GM12878 (cell line): ENCODE measurements around the gene FRS3. TPM values are rescaled to one million over a fixed set of nuclear protein-coding genes. Genes with fewer than 3 reads are reported as not detected.
A peak's percentile ranks its signal among the peaks of the same experiment; 100 is the strongest.

Experiments
- ATAC-seq: fragments of 200-7000 bp; cut with Tn5 transposase; 3 replicates; pipeline ENCODE4 v1.9.1; 2020; ENCODE audit warnings: mild to moderate bottlenecking, moderate library complexity
- BruUV-seq: library from RNA; stranded (reverse); fragments of 400-500 nt; replicated peaks from 2 replicates; lab custom pipeline; 2021; lab: Mats Ljungman, UMichigan
- CTCF ChIA-PET: fragments of 300-600 bp; sonication (Branson Sonifier 250); formaldehyde crosslinking; extraction: SDS; loops from one replicate; lab custom pipeline; 2021; ENCODE audit warnings: inconsistent platforms; lab: Yijun Ruan, JAX
- POLR2A ChIA-PET: fragments of 350-600 bp; formaldehyde crosslinking; extraction: SDS; loops from one replicate; lab custom pipeline; 2021; ENCODE audit warnings: inconsistent platforms; lab: Charles Lee
- RAD21 ChIA-PET: fragments of 300-600 bp; sonication (Branson Sonifier 250); formaldehyde crosslinking; loops from one replicate; lab custom pipeline; 2023; ENCODE audit warnings: antibody characterized with exemption; ENCODE audit not compliant: unreplicated experiment; lab: Charles Lee
- SMC1A ChIA-PET: fragments of 300-600 bp; sonication (Branson Sonifier 250); formaldehyde crosslinking; loops from one replicate; lab custom pipeline; 2023; ENCODE audit not compliant: unreplicated experiment, uncharacterized antibody; lab: Charles Lee
- DNase-seq: peaks from one replicate; pipeline ENCODE4 v3.0.0-alpha.2; 2011; ENCODE audit warnings: low read depth, low spot score
- FAIRE-seq: peaks from 3 replicates; lab custom pipeline; 2011; peaks lifted over from hg19 to GRCh38; lab: Jason Lieb, UNC
- H2AFZ ChIP-seq: 2 replicates; pipeline ENCODE4 v1.6.0; 2011; ENCODE audit warnings: low read depth, low read length, control low read depth; ENCODE audit not compliant: control insufficient read depth
- H3K27ac ChIP-seq: 2 replicates; pipeline ENCODE4 v1.5.1; 2011; ENCODE audit warnings: control low read depth; ENCODE audit not compliant: control insufficient read depth, insufficient read depth
- H3K27me3 ChIP-seq, 2 experiments: replicated peaks in 1 of 2; 2 replicates each; pipeline versions ENCODE4 v1.6.0 to v1.6.1; 2011; ENCODE audit warnings: low read length in 1 of 2; ENCODE audit not compliant: control insufficient read depth in 2 of 2, insufficient read depth in 2 of 2
- H3K36me3 ChIP-seq, 2 experiments: 2 replicates each; pipeline ENCODE4 v1.5.1; 2011; ENCODE audit warnings: low read length in 1 of 2; ENCODE audit not compliant: control insufficient read depth in 2 of 2, insufficient read depth in 2 of 2
- H3K4me1 ChIP-seq: 2 replicates; pipeline ENCODE4 v1.6.1; 2011; ENCODE audit warnings: mild to moderate bottlenecking, low read length, moderate library complexity, mixed read lengths; ENCODE audit not compliant: control insufficient read depth, insufficient read depth
- H3K4me2 ChIP-seq: 2 replicates; pipeline ENCODE4 v1.6.0; 2011; ENCODE audit warnings: control low read depth; ENCODE audit not compliant: control insufficient read depth, insufficient read depth
- H3K4me3 ChIP-seq: fragments of 200-600 bp; sonication (generic); 2 replicates; pipeline ENCODE4 v1.5.1; 2016
- H3K79me2 ChIP-seq: 2 replicates; pipeline ENCODE4 v1.6.0; 2011; ENCODE audit warnings: low read length; ENCODE audit not compliant: control insufficient read depth, insufficient read depth
- H3K9ac ChIP-seq: 2 replicates; pipeline ENCODE4 v1.8.0; 2011; ENCODE audit warnings: low read length, control low read depth, mixed read lengths; ENCODE audit not compliant: control insufficient read depth, insufficient read depth
- H3K9me3 ChIP-seq: replicated peaks from 3 replicates; pipeline ENCODE4 v1.5.1; 2011; ENCODE audit warnings: mild to moderate bottlenecking, low read length; ENCODE audit not compliant: control insufficient read depth, insufficient read depth
- H4K20me1 ChIP-seq: 2 replicates; pipeline ENCODE4 v1.6.0; 2011; ENCODE audit not compliant: control insufficient read depth, insufficient read depth
- CREM ChIP-seq: IDR thresholded peaks from 2 replicates; pipeline ENCODE4 v1.6.1; 2014; ENCODE audit warnings: antibody characterized with exemption, low read depth
- NR2C2 ChIP-seq: IDR thresholded peaks from 2 replicates; pipeline ENCODE4 v1.6.1; 2011; ENCODE audit warnings: borderline replicate concordance, low read depth; ENCODE audit not compliant: control insufficient read depth, insufficient read length
- POLR2A ChIP-seq: IDR thresholded peaks from 2 replicates; pipeline ENCODE4 v1.6.1; 2011; ENCODE audit warnings: low read depth, mild to moderate bottlenecking, low read length
- POLR2AphosphoS2 ChIP-seq: IDR thresholded peaks from 2 replicates; pipeline ENCODE4 v1.6.1; 2011; ENCODE audit warnings: low read depth, mild to moderate bottlenecking, low read length, improper control_type of control experiment, moderate library complexity
- POLR2AphosphoS5 ChIP-seq: IDR thresholded peaks from 2 replicates; pipeline ENCODE4 v1.6.1; 2011; ENCODE audit warnings: mild to moderate bottlenecking, low read length, inconsistent platforms
- PRDM15 ChIP-seq: fragments of 450-650 bp; formaldehyde crosslinking; IDR thresholded peaks from 2 replicates; pipeline ENCODE4 v1.4.0; 2020; ENCODE audit warnings: mild to moderate bottlenecking, moderate library complexity
- ZNF207 ChIP-seq: fragments of 450-650 bp; IDR thresholded peaks from 2 replicates; pipeline ENCODE4 v1.6.1; 2014; ENCODE audit warnings: antibody characterized with exemption, mild to moderate bottlenecking, borderline replicate concordance
- WGBS: methylation state at CpG from one replicate; pipeline ENCODE4 v1.1.6; 2016; ENCODE audit warnings: low lambda C conversion rate; ENCODE audit not compliant: insufficient replicate concordance, insufficient coverage; ENCODE audit errors: missing lambda C conversion rate; 5-methylcytosine and 5-hydroxymethylcytosine counted together
- in situ Hi-C: fragments of 300-500 bp; cut with MboI; formaldehyde crosslinking; loops from 9 replicates; pipeline ENCODE4 v1.14.3; 2018; ENCODE audit warnings: mixed read lengths
- intact Hi-C: fragments of 100-400 bp; cut with micrococcal nuclease; formaldehyde crosslinking; loops from one replicate; pipeline ENCODE4 v1.14.2; 2022; ENCODE audit not compliant: unreplicated experiment
- polyA plus RNA-seq, 11 experiments: library from polyadenylated mRNA; depleted of rRNA in 4 of 11; unstranded in 6 of 11; stranded (reverse) in 5 of 11; fragments of >200 nt; fragmentation: Nextera tagmentation in 4 of 11; fragmentation: Illumina TruSeq in 1 of 11; extraction: Ambion mirVana in 4 of 11; extraction: Trizol in 1 of 11; gene quantifications; 1 replicate in 1 of 11; 2 replicates in 10 of 11; pipeline versions ENCODE4 v1.2.1 to v1.2.3, GENCODE V29; 2011 to 2016; ENCODE audit warnings: inconsistent platforms in 2 of 11, missing spikeins in 2 of 11, low read depth in 1 of 11
- total RNA-seq, 4 experiments: library from RNA; depleted of rRNA in 3 of 4; stranded (reverse); fragments of >200 nt in 3 of 4; fragmentation: Illumina TruSeq in 1 of 4; extraction: Trizol in 1 of 4; gene quantifications; 2 replicates each; pipeline versions ENCODE4 v1.2.1 to v1.2.3, GENCODE V29; 2013 to 2021

FRS3 gene
- total and polyA plus RNA-seq, 10 of the 15 experiments (the other 5 are each of a cell fraction or from before 2014, with no cell fraction given), result 0.05 to 3.4 (median 1.5) TPM

DNA sequence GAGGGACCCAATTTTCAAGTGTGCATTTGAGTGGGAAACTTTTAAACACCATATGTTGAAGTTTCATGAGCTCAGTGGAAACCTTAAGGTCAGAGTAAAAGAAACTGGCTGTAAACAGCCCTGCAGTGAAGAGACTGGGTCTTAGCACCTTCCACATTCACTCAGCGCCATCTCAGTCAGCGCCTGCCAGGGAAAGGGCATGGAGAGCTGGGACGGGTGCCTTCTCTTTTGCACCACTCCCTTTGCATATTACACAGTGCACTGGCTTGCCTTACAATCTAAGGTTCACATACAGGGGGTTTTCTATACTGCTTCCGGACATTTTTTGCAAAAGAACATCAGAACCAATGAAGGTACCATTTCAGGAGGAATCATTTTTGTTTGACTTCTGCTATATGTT lies 12.3 kb upstream of the FRS3 start:
- Histone ChIP-seq H3K9me3 (no peaks in the 10 kb centered on the region), H3K4me1 (peaks cover 5% of the 10 kb centered on the region; the same call in 1 of the 2 replicates), H3K36me3 (peaks cover 5 to 21% of the 10 kb centered on the region in 2 experiments), H3K4me3 (no peak overlapping the region), H3K9ac (no peak overlapping the region), H4K20me1 (no peaks in the 10 kb centered on the region), H3K27me3 (no peaks in the 10 kb centered on the region), H3K79me2 (peaks cover 22% of the 10 kb centered on the region), H3K4me2 (no peak overlapping the region), H3K27ac (no peak overlapping the region), H2AFZ (no peak overlapping the region)
- no peak for FAIRE-seq
- RAD21 ChIA-PET, result no interaction called here
- SMC1A ChIA-PET, result interaction anchor here (1.2 kb wide), 1 partner anchor 13 kb away, joined by 3 read pairs; no protein-coding TSS in a partner anchor
- no TSS peak for BruUV-seq
- 77% methylated on average over 4 of the region's 4 CpGs for WGBS
- TF ChIP-seq CREM, result no peak
- peak; percentile 41; the same call in 1 of the 2 replicates for TF ChIP-seq POLR2AphosphoS5
- TF ChIP-seq POLR2AphosphoS2, result no peak
- no peak for TF ChIP-seq ZNF207
- TF ChIP-seq PRDM15 (CRISPR knock-in tag), result no peak
- no peak for TF ChIP-seq NR2C2
- TF ChIP-seq POLR2A, result peak; percentile 51; the same call in 1 of the 2 replicates
- intact Hi-C loops, result no loop called here
- ATAC-seq, result no peak
- in situ Hi-C loops, result no loop called here
- POLR2A ChIA-PET, result interaction anchor here (0.6 kb wide), 1 partner anchor 155 kb away, joined by 6 read pairs; no protein-coding TSS in a partner anchor
- no peak for DNase-seq
- CTCF ChIA-PET, result interaction anchor here (0.7 to 1.8 kb wide), 5 partner anchors 10 to 423 kb away, joined by 3 to 7 read pairs (median 3); partner anchors contain the start of genes BYSL and MED20
